GM12878 (cell line): Measurements from ENCODE around the gene NXPE4. TPM values are rescaled to one million over a fixed set of nuclear protein-coding genes. Genes with fewer than 3 reads are reported as not detected.
"Not testable (repeated sequence)": the region's sequence is repeated elsewhere in the genome, so short reads cannot be mapped to it uniquely, and the experiment has no call there.

Experiments used
- ATAC-seq: fragments of 200-7000 bp; cut with Tn5 transposase; 3 replicates; pipeline ENCODE4 v1.9.1; 2020; ENCODE audit warnings: mild to moderate bottlenecking, moderate library complexity
- BruUV-seq: library from RNA; stranded (reverse); fragments of 400-500 nt; replicated peaks from 2 replicates; lab custom pipeline; 2021; lab: Mats Ljungman, UMichigan
- CTCF ChIA-PET: fragments of 300-600 bp; sonication (Branson Sonifier 250); formaldehyde crosslinking; extraction: SDS; loops from one replicate; lab custom pipeline; 2021; ENCODE audit warnings: inconsistent platforms; lab: Yijun Ruan, JAX
- POLR2A ChIA-PET: fragments of 350-600 bp; formaldehyde crosslinking; extraction: SDS; loops from one replicate; lab custom pipeline; 2021; ENCODE audit warnings: inconsistent platforms; lab: Charles Lee
- RAD21 ChIA-PET: fragments of 300-600 bp; sonication (Branson Sonifier 250); formaldehyde crosslinking; loops from one replicate; lab custom pipeline; 2023; ENCODE audit warnings: antibody characterized with exemption; ENCODE audit not compliant: unreplicated experiment; lab: Charles Lee
- SMC1A ChIA-PET: fragments of 300-600 bp; sonication (Branson Sonifier 250); formaldehyde crosslinking; loops from one replicate; lab custom pipeline; 2023; ENCODE audit not compliant: unreplicated experiment, uncharacterized antibody; lab: Charles Lee
- DNase-seq: peaks from one replicate; pipeline ENCODE4 v3.0.0-alpha.2; 2011; ENCODE audit warnings: low read depth, low spot score
- FAIRE-seq: peaks from 3 replicates; lab custom pipeline; 2011; peaks lifted over from hg19 to GRCh38; lab: Jason Lieb, UNC
- H2AFZ ChIP-seq: 2 replicates; pipeline ENCODE4 v1.6.0; 2011; ENCODE audit warnings: low read depth, low read length, control low read depth; ENCODE audit not compliant: control insufficient read depth
- H3K27ac ChIP-seq: 2 replicates; pipeline ENCODE4 v1.5.1; 2011; ENCODE audit warnings: control low read depth; ENCODE audit not compliant: control insufficient read depth, insufficient read depth
- H3K27me3 ChIP-seq, 2 experiments: replicated peaks in 1 of 2; 2 replicates each; pipeline versions ENCODE4 v1.6.0 to v1.6.1; 2011; ENCODE audit warnings: low read length in 1 of 2; ENCODE audit not compliant: control insufficient read depth in 2 of 2, insufficient read depth in 2 of 2
- H3K36me3 ChIP-seq, 2 experiments: 2 replicates each; pipeline ENCODE4 v1.5.1; 2011; ENCODE audit warnings: low read length in 1 of 2; ENCODE audit not compliant: control insufficient read depth in 2 of 2, insufficient read depth in 2 of 2
- H3K4me1 ChIP-seq: 2 replicates; pipeline ENCODE4 v1.6.1; 2011; ENCODE audit warnings: mild to moderate bottlenecking, low read length, moderate library complexity, mixed read lengths; ENCODE audit not compliant: control insufficient read depth, insufficient read depth
- H3K4me2 ChIP-seq: 2 replicates; pipeline ENCODE4 v1.6.0; 2011; ENCODE audit warnings: control low read depth; ENCODE audit not compliant: control insufficient read depth, insufficient read depth
- H3K4me3 ChIP-seq: fragments of 200-600 bp; sonication (generic); 2 replicates; pipeline ENCODE4 v1.5.1; 2016
- H3K79me2 ChIP-seq: 2 replicates; pipeline ENCODE4 v1.6.0; 2011; ENCODE audit warnings: low read length; ENCODE audit not compliant: control insufficient read depth, insufficient read depth
- H3K9ac ChIP-seq: 2 replicates; pipeline ENCODE4 v1.8.0; 2011; ENCODE audit warnings: low read length, control low read depth, mixed read lengths; ENCODE audit not compliant: control insufficient read depth, insufficient read depth
- H3K9me3 ChIP-seq: replicated peaks from 3 replicates; pipeline ENCODE4 v1.5.1; 2011; ENCODE audit warnings: mild to moderate bottlenecking, low read length; ENCODE audit not compliant: control insufficient read depth, insufficient read depth
- H4K20me1 ChIP-seq: 2 replicates; pipeline ENCODE4 v1.6.0; 2011; ENCODE audit not compliant: control insufficient read depth, insufficient read depth
- CEBPB ChIP-seq, 2 experiments: fragments of 150-350 bp in 1 of 2; IDR thresholded peaks; 2 replicates each; pipeline ENCODE4 v1.6.1; 2012 to 2014; ENCODE audit warnings: low read depth in 2 of 2, low read length in 2 of 2, borderline replicate concordance in 1 of 2, inconsistent platforms in 1 of 2
- EED ChIP-seq: sonication (generic); IDR thresholded peaks from 2 replicates; pipeline ENCODE4 v1.6.1; 2016; ENCODE audit warnings: antibody characterized with exemption, low read depth
- HCFC1 ChIP-seq: fragments of 150-350 bp; IDR thresholded peaks from 2 replicates; pipeline ENCODE4 v1.6.1; 2014; ENCODE audit warnings: low read length
- MTA3 ChIP-seq: IDR thresholded peaks from 2 replicates; pipeline ENCODE4 v1.6.1; 2012; ENCODE audit warnings: low read length, inconsistent platforms, borderline replicate concordance
- NFIC ChIP-seq: IDR thresholded peaks from 2 replicates; pipeline ENCODE4 v1.6.1; 2012; ENCODE audit warnings: low read depth, mild to moderate bottlenecking, inconsistent platforms, low read length, moderate library complexity
- NR2F1 ChIP-seq: fragments of 450-650 bp; conservative IDR thresholded peaks from 2 replicates; pipeline ENCODE4 v1.6.1; 2017; ENCODE audit warnings: mild to moderate bottlenecking
- PAX5 ChIP-seq: IDR thresholded peaks from 2 replicates; pipeline ENCODE4 v1.6.1; 2011; ENCODE audit warnings: low read depth, low read length, borderline replicate concordance
- POLR2AphosphoS2 ChIP-seq: IDR thresholded peaks from 2 replicates; pipeline ENCODE4 v1.6.1; 2011; ENCODE audit warnings: low read depth, mild to moderate bottlenecking, low read length, improper control_type of control experiment, moderate library complexity
- RUNX3 ChIP-seq: IDR thresholded peaks from 2 replicates; pipeline ENCODE4 v1.6.1; 2012; ENCODE audit warnings: low read length, inconsistent platforms
- SUZ12 ChIP-seq: fragments of 200-600 bp; sonication (generic); IDR thresholded peaks from one replicate; pipeline ENCODE4 v1.6.1; 2018; ENCODE audit warnings: antibody characterized with exemption, mild to moderate bottlenecking; ENCODE audit not compliant: unreplicated experiment
- ZNF24 ChIP-seq: fragments of 450-650 bp; IDR thresholded peaks from 2 replicates; pipeline ENCODE4 v1.6.1; 2017; ENCODE audit warnings: antibody characterized with exemption, mild to moderate bottlenecking
- WGBS: methylation state at CpG from one replicate; pipeline ENCODE4 v1.1.6; 2016; ENCODE audit warnings: low lambda C conversion rate; ENCODE audit not compliant: insufficient replicate concordance, insufficient coverage; ENCODE audit errors: missing lambda C conversion rate; 5-methylcytosine and 5-hydroxymethylcytosine counted together
- in situ Hi-C: fragments of 300-500 bp; cut with MboI; formaldehyde crosslinking; loops from 9 replicates; pipeline ENCODE4 v1.14.3; 2018; ENCODE audit warnings: mixed read lengths
- intact Hi-C: fragments of 100-400 bp; cut with micrococcal nuclease; formaldehyde crosslinking; loops from one replicate; pipeline ENCODE4 v1.14.2; 2022; ENCODE audit not compliant: unreplicated experiment
- polyA plus RNA-seq, 11 experiments: library from polyadenylated mRNA; depleted of rRNA in 4 of 11; unstranded in 6 of 11; stranded (reverse) in 5 of 11; fragments of >200 nt; fragmentation: Nextera tagmentation in 4 of 11; fragmentation: Illumina TruSeq in 1 of 11; extraction: Ambion mirVana in 4 of 11; extraction: Trizol in 1 of 11; gene quantifications; 1 replicate in 1 of 11; 2 replicates in 10 of 11; pipeline versions ENCODE4 v1.2.1 to v1.2.3, GENCODE V29; 2011 to 2016; ENCODE audit warnings: inconsistent platforms in 2 of 11, missing spikeins in 2 of 11, low read depth in 1 of 11
- total RNA-seq, 4 experiments: library from RNA; depleted of rRNA in 3 of 4; stranded (reverse); fragments of >200 nt in 3 of 4; fragmentation: Illumina TruSeq in 1 of 4; extraction: Trizol in 1 of 4; gene quantifications; 2 replicates each; pipeline versions ENCODE4 v1.2.1 to v1.2.3, GENCODE V29; 2013 to 2021
- TF ChIP-seq, protein P1 (sequence below): fragments of 450-650 bp; IDR thresholded peaks from 2 replicates; pipeline ENCODE4 v1.6.1; 2016; ENCODE audit warnings: mild to moderate bottlenecking, moderate library complexity, borderline replicate concordance
- TF ChIP-seq, protein P2 (sequence below): fragments of 450-650 bp; formaldehyde crosslinking; IDR thresholded peaks from 2 replicates; pipeline ENCODE4 v1.4.0; 2020; ENCODE audit warnings: mild to moderate bottlenecking, moderate library complexity
- TF ChIP-seq, protein P3 (sequence below): IDR thresholded peaks from 2 replicates; pipeline ENCODE4 v1.6.1; 2012; ENCODE audit warnings: low read length, inconsistent platforms

Gene NXPE4
- total and polyA plus RNA-seq, 10 of the 15 experiments (the other 5 are each of a cell fraction or from before 2014, with no cell fraction given), result not detected

DNA sequence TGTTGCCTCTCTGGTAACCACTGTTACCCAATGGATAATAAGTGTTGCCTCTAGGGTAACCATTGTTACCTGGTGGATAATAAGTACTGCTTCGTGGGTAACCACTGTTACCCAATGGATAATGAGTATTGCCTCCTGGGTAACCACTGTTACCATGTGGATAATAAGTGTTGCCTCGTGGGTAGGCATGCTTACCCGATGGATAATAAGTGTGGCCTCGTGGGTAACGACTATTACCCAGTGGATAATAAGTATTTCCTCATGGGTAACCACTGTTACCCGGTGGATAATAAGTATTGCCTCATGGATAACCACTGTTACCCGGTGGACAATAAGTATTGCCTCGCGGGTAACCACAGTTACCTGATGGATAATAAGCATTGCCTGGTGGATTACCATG is 13.8 kb upstream of the NXPE4 start (continued):
- TF ChIP-seq CEBPB (IDR thresholded peaks at IDR 0.05; ENCODE audit: borderline replicate concordance in 1 of 2, low read depth in 2 of 2, low read length in 2 of 2) (no peak), SUZ12 (no peak), POLR2AphosphoS2 (no peak), HCFC1 (no peak)
- TF ChIP-seq, protein P1, sequence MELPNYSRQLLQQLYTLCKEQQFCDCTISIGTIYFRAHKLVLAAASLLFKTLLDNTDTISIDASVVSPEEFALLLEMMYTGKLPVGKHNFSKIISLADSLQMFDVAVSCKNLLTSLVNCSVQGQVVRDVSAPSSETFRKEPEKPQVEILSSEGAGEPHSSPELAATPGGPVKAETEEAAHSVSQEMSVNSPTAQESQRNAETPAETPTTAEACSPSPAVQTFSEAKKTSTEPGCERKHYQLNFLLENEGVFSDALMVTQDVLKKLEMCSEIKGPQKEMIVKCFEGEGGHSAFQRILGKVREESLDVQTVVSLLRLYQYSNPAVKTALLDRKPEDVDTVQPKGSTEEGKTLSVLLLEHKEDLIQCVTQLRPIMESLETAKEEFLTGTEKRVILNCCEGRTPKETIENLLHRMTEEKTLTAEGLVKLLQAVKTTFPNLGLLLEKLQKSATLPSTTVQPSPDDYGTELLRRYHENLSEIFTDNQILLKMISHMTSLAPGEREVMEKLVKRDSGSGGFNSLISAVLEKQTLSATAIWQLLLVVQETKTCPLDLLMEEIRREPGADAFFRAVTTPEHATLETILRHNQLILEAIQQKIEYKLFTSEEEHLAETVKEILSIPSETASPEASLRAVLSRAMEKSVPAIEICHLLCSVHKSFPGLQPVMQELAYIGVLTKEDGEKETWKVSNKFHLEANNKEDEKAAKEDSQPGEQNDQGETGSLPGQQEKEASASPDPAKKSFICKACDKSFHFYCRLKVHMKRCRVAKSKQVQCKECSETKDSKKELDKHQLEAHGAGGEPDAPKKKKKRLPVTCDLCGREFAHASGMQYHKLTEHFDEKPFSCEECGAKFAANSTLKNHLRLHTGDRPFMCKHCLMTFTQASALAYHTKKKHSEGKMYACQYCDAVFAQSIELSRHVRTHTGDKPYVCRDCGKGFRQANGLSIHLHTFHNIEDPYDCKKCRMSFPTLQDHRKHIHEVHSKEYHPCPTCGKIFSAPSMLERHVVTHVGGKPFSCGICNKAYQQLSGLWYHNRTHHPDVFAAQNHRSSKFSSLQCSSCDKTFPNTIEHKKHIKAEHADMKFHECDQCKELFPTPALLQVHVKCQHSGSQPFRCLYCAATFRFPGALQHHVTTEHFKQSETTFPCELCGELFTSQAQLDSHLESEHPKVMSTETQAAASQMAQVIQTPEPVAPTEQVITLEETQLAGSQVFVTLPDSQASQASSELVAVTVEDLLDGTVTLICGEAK, result no peak

DNA sequence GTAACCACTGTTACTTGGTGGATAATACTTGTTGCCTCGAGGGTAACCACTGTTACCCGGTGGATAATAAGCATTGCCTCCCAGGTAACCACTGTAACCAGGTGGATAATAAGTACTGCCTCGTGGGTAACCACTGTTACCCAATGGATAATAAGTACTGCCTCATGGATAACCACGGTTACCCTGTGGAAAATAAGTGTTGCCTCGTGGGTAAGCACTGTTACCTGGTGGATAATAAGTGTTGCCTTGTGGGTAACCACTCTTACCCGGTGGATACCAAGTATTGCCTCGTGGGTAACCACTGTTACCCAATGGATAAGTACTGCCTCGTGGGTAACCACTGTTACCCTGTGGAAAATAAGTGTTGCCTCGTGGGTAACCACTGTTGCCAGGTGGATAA is 13.0 kb upstream of the NXPE4 start:
- H3K9me3 ChIP-seq, RAD21 ChIA-PET, H3K4me3 ChIP-seq, H2AFZ ChIP-seq, H3K4me1 ChIP-seq, H3K36me3 ChIP-seq, ATAC-seq, H3K27me3 ChIP-seq, CTCF ChIA-PET, in situ Hi-C loops, H3K79me2 ChIP-seq, H3K4me2 ChIP-seq, H3K9ac ChIP-seq, POLR2A ChIA-PET, FAIRE-seq, H3K27ac ChIP-seq, BruUV-seq, H4K20me1 ChIP-seq, DNase-seq, SMC1A ChIA-PET: not testable (repeated sequence)
- intact Hi-C loops, result loop anchor here (5.0 kb wide), 1 partner anchor 266 kb away; no protein-coding TSS in a partner anchor
- TF ChIP-seq NFIC (peak; percentile 21; the same call in 1 of the 2 replicates), NR2F1 (0 out of 2 replicates have a peak, but pooled peaks have one; percentile 21), EED (peak; percentile 11; the same call in 1 of the 2 replicates), PAX5 (0 out of 2 replicates have a peak, but pooled peaks have one; percentile 7), MTA3 (0 out of 2 replicates have a peak, but pooled peaks have one; percentile 25), RUNX3 (peak; percentile 20; the same call in 1 of the 2 replicates), ZNF24 (peak; percentile 97), CEBPB (IDR thresholded peaks at IDR 0.05; ENCODE audit: borderline replicate concordance in 1 of 2, low read depth in 2 of 2, low read length in 2 of 2) (peak in 1 of 2 experiments; percentile 22; a peak in 1 of 4 replicates)
- TF ChIP-seq, protein P2, sequence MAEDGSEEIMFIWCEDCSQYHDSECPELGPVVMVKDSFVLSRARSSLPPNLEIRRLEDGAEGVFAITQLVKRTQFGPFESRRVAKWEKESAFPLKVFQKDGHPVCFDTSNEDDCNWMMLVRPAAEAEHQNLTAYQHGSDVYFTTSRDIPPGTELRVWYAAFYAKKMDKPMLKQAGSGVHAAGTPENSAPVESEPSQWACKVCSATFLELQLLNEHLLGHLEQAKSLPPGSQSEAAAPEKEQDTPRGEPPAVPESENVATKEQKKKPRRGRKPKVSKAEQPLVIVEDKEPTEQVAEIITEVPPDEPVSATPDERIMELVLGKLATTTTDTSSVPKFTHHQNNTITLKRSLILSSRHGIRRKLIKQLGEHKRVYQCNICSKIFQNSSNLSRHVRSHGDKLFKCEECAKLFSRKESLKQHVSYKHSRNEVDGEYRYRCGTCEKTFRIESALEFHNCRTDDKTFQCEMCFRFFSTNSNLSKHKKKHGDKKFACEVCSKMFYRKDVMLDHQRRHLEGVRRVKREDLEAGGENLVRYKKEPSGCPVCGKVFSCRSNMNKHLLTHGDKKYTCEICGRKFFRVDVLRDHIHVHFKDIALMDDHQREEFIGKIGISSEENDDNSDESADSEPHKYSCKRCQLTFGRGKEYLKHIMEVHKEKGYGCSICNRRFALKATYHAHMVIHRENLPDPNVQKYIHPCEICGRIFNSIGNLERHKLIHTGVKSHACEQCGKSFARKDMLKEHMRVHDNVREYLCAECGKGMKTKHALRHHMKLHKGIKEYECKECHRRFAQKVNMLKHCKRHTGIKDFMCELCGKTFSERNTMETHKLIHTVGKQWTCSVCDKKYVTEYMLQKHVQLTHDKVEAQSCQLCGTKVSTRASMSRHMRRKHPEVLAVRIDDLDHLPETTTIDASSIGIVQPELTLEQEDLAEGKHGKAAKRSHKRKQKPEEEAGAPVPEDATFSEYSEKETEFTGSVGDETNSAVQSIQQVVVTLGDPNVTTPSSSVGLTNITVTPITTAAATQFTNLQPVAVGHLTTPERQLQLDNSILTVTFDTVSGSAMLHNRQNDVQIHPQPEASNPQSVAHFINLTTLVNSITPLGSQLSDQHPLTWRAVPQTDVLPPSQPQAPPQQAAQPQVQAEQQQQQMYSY, result peak; percentile 86
- TF ChIP-seq, protein P3, sequence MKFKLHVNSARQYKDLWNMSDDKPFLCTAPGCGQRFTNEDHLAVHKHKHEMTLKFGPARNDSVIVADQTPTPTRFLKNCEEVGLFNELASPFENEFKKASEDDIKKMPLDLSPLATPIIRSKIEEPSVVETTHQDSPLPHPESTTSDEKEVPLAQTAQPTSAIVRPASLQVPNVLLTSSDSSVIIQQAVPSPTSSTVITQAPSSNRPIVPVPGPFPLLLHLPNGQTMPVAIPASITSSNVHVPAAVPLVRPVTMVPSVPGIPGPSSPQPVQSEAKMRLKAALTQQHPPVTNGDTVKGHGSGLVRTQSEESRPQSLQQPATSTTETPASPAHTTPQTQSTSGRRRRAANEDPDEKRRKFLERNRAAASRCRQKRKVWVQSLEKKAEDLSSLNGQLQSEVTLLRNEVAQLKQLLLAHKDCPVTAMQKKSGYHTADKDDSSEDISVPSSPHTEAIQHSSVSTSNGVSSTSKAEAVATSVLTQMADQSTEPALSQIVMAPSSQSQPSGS, result 0 out of 2 replicates have a peak, but pooled peaks have one; percentile 9
- 2% methylated on average over 9 of the region's 9 CpGs for WGBS
